Measurements from ENCODE around the gene AJM1. TPM values are rescaled to one million over a fixed set of nuclear protein-coding genes. Genes with fewer than 3 reads are reported as not detected.

Gene AJM1
- total RNA-seq, 1 experiment from 2014 or later, result 7.1 TPM

DNA sequence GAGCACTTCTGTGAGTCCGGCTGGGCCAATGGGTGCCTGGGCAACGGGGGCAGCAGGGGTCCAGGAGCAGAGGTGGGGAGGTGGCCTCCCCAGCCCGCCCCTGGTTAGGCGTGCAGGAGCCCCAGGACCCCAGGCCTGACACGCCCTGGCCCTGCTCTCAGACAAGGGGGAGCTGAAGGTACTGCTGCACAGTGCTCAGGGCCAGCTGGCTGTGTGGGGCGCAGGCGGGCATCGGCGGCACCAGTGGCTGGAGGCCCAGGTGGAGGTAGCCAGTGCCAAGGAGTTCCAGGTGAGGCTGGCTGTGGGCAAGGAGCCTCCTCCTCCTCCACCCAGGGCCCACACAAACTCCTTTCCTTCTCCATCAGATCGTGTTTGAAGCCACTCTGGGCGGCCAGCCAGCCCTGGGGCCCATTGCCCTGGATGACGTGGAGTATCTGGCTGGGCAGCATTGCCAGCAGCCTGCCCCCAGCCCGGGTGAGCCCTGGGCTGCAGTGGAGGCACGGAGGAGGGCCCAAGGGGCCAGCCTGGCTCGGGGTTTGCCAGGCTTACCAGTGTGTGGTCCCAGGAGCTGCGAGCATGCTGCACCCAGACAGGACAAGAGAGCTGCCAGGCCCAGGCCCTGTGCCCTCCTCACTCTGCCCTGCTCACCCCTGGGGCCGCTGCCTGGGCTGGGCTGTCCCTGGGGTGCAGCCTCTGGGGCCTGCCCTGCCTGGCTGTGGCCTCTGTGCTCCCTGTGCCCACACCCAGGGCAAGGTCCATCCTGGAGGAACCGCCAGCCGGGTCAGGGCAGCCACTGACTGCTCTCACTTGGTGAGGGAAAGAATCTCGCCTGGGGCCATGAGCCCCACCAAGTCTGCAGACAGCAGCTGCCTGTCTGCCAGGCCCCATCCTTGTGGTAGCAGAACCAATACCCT, 16.8 kb downstream of the AJM1 start:
- TF ChIP-seq, protein P1, sequence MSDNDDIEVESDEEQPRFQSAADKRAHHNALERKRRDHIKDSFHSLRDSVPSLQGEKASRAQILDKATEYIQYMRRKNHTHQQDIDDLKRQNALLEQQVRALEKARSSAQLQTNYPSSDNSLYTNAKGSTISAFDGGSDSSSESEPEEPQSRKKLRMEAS (IDR thresholded peaks at IDR 0.05), result no peak
- TF ChIP-seq POLR2A (IDR thresholded peaks at IDR 0.05; ENCODE audit: borderline replicate concordance, extremely low read depth, insufficient read depth, insufficient read length), result no peak
- CTCF ChIA-PET, result no interaction called here
- peaks cover 23% of the 10 kb centered on the region in 2 experiments; a peak in 3 of 4 replicates for H3K36me3 ChIP-seq (ENCODE audit: control insufficient read depth in 1 of 2, insufficient read depth in 2 of 2, low read length in 2 of 2)

DNA sequence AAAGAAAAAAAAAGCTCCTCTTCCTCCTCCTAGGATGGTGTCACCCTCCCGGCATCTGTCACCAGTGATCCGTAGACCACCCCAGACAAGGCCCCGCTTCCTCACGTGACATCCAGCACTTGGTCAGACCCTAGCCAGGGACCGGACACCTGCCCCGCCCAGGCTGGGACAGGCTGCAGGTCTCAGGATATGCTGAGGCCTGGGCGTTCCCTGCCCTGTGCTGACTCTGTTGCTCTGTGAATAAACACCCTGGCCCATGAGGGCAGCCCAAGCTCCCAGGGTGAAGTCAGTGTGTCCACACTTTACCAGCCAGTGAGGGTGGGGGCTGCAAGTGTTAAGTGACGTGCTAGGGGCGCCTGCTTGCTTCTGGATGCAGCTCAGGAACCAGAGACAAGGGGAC, 18.3 kb downstream of the AJM1 start:
- Histone ChIP-seq H3K36me3 (ENCODE audit: control insufficient read depth in 1 of 2, insufficient read depth in 2 of 2, low read length in 2 of 2) (peaks cover 23 to 25% of the 10 kb centered on the region in 2 experiments; a peak in 3 of 4 replicates), H3K27ac (ENCODE audit: low read depth, low read length) (no peak overlapping the region), H4K20me1 (ENCODE audit: insufficient read depth) (no peaks in the 10 kb centered on the region), H3K9me3 (ENCODE audit: control insufficient read depth in 1 of 2, insufficient read depth in 1 of 2, low read depth in 1 of 2, low read length in 2 of 2) (no peaks in the 10 kb centered on the region), H3K9me2 (ENCODE audit: insufficient read depth) (no peaks in the 10 kb centered on the region), H3K4me3 (replicated peaks in 1 of 2; ENCODE audit: low read depth in 1 of 2, low read length in 2 of 2) (no peak overlapping the region), H3K4me1 (ENCODE audit: control insufficient read depth in 1 of 2, insufficient read depth in 2 of 2, low read length in 2 of 2) (peaks cover 6 to 19% of the 10 kb centered on the region in 2 experiments; a peak in 3 of 4 replicates), H3K4me2 (ENCODE audit: low read length) (no peak overlapping the region), H3K9ac (ENCODE audit: low read length) (no peak overlapping the region), H3K79me2 (ENCODE audit: insufficient read depth, low read length) (peaks cover 25% of the 10 kb centered on the region), H3K27me3 (ENCODE audit: insufficient read depth, low read length) (no peaks in the 10 kb centered on the region), H2AFZ (ENCODE audit: low read depth, low read length, poor library complexity, severe bottlenecking) (no peak overlapping the region)
- DNase-seq (ENCODE audit: low read depth, low spot score) (no peak), ATAC-seq (no peak)
- RAD21 ChIA-PET (ENCODE audit: low non-redundant PET in 1 of 2, low total read pairs in 2 of 2, uncharacterized antibody in 2 of 2, unreplicated experiment in 2 of 2), result no interaction called here
- 0 out of 2 replicates have a peak, but pooled peaks have one; percentile 7 for TF ChIP-seq POLR2AphosphoS5 (IDR thresholded peaks at IDR 0.05; ENCODE audit: low read depth, low read length)
- TF ChIP-seq POLR2A (IDR thresholded peaks at IDR 0.05; ENCODE audit: borderline replicate concordance, extremely low read depth, insufficient read depth, insufficient read length), result no peak
- POLR2A ChIA-PET, result interaction anchor here (0.8 to 0.9 kb wide), 2 partner anchors 15 to 25 kb away, joined by 3 to 4 read pairs; no protein-coding TSS in a partner anchor
- CTCF ChIA-PET, result no interaction called here
- BruUV-seq (replicated peaks), result no TSS peak
- intact Hi-C loops (cut with micrococcal nuclease), result no loop called here

More for the DNA sequence above, 16.8 kb downstream of the AJM1 start:
- H3K27ac ChIP-seq (ENCODE audit: low read depth, low read length), result peak overlapping the region; percentile 44; the same call in 1 of the 2 replicates
- RAD21 ChIA-PET (ENCODE audit: low non-redundant PET in 1 of 2, low total read pairs in 2 of 2, uncharacterized antibody in 2 of 2, unreplicated experiment in 2 of 2), result no interaction called here
- H2AFZ ChIP-seq (ENCODE audit: low read depth, low read length, poor library complexity, severe bottlenecking), result no peak overlapping the region
- no peak overlapping the region for H3K4me3 ChIP-seq (replicated peaks in 1 of 2; ENCODE audit: low read depth in 1 of 2, low read length in 2 of 2)
- no peaks in the 10 kb centered on the region for H3K9me3 ChIP-seq (ENCODE audit: control insufficient read depth in 1 of 2, insufficient read depth in 1 of 2, low read depth in 1 of 2, low read length in 2 of 2)
- intact Hi-C loops (cut with micrococcal nuclease), result no loop called here
- H3K27me3 ChIP-seq (ENCODE audit: insufficient read depth, low read length), result no peaks in the 10 kb centered on the region
- POLR2A ChIA-PET, result interaction anchor here (0.9 kb wide), 1 partner anchor 26 kb away, joined by 3 read pairs; no protein-coding TSS in a partner anchor
- H3K79me2 ChIP-seq (ENCODE audit: insufficient read depth, low read length), result peaks cover 10% of the 10 kb centered on the region
- no peak overlapping the region for H3K9ac ChIP-seq (ENCODE audit: low read length)
- ATAC-seq, result peak; percentile 13
- H3K4me2 ChIP-seq (ENCODE audit: low read length), result no peak overlapping the region
- no peak for DNase-seq (ENCODE audit: low read depth, low spot score)
- BruUV-seq (replicated peaks), result no TSS peak
- H4K20me1 ChIP-seq (ENCODE audit: insufficient read depth), result no peaks in the 10 kb centered on the region
- peaks cover 2 to 12% of the 10 kb centered on the region in 2 experiments; a peak in 2 of 4 replicates for H3K4me1 ChIP-seq (ENCODE audit: control insufficient read depth in 1 of 2, insufficient read depth in 2 of 2, low read length in 2 of 2)
- H3K9me2 ChIP-seq (ENCODE audit: insufficient read depth), result no peaks in the 10 kb centered on the region
